HG03342 (cell line): ENCODE data around the gene DBNDD2.

ENCODE experiments used
- ATAC-seq: cut with Tn5 transposase; IDR thresholded peaks from one replicate; pipeline ENCODE4 v1.9.1; 2021; ENCODE audit warnings: mild to moderate bottlenecking, moderate library complexity; ENCODE audit not compliant: unreplicated experiment

DBNDD2 gene

GRCh38 chr20:45407783-45408645, at the start of gene DBNDD2:
Gene DBNDD2 (plus strand): TSS chr20:45408289. CDS start chr20:45408468, 179 bp downstream.
- no peak for ATAC-seq

DNA sequence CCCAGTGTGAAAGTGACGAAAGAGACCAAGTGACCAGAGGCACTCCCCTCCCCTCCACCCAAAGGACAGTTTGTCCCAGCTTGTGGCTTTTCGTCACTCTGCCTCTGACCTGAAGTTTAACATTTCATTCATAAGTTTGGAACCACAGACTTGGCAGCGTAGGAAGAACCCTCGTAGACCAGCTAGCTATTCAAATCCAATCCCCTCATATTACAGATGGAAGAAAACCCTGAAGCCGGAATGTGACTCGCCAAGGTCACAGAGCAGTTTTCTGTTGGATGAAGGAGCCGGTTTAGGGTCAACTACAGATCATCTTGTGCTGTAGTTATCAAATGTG, 49.1 kb upstream of the DBNDD2 start:
- no peak for ATAC-seq

DNA sequence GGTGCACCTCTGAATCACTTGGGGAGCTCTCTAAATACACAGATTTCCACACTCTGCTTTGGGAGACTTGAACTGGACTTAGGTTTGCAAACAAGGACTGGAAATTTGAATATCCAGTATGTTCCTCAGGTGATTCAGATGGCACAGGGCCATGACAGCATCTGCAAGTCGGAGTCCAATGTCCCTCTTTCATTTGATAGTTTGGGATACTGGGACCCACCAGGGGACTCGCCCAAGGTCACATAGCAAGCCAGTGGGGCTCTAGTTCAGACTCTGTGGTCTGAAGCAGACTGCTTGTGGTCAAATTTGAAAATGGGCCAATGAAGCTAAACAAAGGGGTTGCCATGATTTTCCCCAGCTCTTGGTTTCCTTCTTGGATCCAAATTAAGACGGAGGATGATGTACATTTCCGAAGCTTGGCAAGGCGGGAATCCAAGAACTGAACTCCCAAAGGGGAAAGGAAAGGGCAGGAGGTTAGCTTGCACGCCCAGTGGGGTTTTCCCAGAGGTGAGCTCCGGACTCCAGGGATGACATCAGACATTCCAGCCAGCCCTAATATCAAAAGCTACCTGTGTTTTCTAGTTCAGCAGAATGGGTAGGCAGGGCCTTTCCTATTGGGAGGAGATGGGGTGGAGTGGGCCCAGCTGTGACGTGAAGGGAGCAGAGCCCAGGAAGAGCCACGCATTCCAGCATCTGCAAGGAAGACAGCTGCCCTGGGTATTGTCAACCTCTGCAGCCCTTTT, 48.5 kb upstream of the DBNDD2 start:
- no peak for ATAC-seq

DNA sequence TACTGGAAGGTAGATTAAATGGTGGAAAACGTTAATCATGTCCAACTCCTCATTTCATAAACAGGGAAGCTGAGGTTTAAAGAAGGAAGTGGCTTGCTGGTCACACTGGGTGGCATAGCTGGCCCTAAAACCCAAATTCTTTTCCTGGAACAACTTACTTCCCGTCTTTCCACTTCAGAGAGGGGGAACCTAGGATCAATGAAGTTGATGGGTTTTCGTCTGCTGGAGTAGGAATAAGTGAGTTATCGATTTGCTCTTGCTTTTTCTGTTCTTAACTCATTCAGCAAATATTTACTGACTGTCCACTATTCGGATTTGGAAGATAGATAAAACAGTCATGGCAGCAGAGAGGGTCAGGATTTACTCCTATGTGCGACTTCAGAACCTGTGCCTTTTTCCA, 46.3 kb upstream of the DBNDD2 start:
- no peak for ATAC-seq

GRCh38 chr20:45362804-45363610, 45.1 kb upstream of the DBNDD2 start, which contains the start of gene SYS1:
Gene SYS1 (plus strand): TSS chr20:45363156. CDS start chr20:45363532, 376 bp downstream.
- peak; percentile 72 for ATAC-seq

DNA sequence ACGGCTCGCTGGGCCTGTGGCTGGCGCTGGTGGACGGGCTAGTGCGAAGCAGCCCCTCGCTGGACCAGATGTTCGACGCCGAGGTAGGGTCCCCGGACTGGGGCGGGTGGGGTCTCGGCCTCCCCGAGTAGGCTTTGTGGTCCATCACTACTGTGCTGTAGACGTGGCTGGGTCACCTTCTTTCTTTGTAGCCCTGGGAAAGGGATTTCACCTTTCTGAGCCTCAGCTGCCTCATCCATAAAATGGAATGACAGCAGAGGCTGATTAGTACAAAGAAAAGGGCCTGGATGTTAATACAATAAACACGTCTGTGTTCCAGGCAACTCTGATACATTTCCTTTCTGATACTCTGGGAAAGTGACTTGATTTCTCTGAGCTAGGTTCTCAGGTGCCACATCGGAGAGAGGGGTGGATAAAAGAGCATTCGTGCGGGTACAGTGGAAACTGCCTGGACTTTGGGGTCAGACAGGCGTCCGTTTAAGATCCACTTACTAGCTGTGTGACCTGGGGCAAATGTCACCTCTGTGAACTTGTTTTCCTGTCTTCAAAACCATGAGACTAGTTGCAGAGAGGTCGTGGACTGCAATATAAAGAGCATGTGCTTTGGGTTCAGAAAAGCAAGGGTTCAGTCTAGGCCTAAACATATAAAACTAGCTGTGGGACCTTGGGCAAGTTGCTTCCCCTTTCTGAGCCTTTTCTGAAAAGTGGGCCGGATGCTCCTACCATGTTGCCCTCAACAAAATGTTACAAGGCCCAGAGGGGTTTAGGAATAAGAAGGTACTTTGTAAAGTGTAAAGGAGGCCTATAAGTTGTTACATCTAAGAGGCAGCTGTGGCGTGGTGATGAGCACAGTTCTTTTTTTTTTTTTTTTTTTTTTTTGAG, 44.2 kb upstream of the DBNDD2 start:
- ATAC-seq: no peak

- no peak for ATAC-seq
These were observed 42.6 kb upstream of the DBNDD2 start for GRCh38 chr20:45365444-45365970.

DNA sequence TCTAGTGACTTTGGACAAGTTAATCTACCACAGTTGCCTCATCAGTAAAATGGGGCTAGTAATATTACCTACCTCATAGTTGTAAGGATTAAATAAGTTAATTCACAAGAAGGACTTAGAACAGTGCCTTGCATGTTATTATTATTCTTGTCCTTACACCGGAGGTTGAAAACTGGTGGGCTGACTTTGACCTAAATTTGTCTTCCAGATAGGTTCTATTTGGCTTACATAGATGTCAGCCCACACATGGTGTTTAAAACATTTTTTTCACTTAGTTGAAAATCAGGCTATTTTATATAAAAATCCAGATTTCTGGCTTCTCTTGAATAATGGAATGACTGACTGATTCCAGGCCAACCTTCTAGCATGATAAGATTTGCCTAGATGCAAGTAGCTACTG, 41.9 kb upstream of the DBNDD2 start:
- no peak for ATAC-seq

DNA sequence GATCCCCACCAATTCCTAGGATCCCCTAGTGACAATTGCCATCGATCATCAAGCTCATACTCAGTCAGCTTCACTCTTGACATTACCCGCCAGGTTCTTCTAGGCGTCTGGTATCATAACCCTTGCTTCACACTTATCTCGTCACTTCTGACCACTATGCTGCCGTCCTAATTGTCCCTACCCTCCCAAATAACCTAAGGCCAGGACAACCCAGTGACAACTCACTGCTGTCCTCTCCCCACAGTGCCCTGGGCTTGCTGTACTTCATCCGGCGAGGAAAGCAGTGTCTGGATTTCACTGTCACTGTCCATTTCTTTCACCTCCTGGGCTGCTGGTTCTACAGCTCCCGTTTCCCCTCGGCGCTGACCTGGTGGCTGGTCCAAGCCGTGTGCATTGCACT, 41.5 kb upstream of the DBNDD2 start:
- no peak for ATAC-seq

GRCh38 chr20:45367126-45367525, 41.0 kb upstream of the DBNDD2 start:
- ATAC-seq: no peak

DNA sequence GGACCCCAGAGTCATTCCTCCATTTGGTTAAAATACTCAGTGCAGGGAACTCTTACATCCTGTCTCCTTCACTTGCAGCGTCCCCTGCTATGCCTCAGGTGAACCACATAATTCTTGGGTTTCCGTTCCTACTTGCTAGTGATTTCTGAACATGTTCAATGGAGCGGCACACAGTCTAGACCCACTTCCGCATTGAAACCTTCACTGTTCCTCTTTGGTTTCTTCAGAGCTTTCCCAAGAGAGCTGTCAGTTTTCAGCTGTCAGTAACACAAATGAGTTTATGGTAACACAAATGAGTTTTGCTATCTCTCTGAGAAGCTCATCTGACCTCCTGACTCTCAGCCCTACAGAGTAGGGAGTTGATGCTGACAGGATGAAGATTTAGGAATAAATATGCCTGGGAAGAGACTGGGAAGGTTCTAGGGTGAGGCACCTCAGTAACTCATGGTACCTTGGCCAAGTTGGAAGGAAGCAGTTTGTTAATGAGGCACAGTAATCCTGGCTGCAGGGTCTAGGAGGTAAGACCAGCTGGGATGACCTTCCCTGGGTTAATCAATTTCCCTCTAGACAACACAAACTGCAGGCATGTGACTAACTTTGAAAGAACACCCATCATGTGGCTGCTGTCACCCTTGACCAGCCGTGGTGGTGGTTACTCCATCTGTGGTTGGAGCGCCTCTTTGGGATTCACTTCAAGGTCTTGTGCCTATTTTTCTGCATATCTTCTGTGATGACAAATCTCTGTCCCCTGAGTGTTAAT, 39.7 kb upstream of the DBNDD2 start:
- peak; percentile 80 for ATAC-seq

- no peak for ATAC-seq
These were observed 37.4 kb upstream of the DBNDD2 start for GRCh38 chr20:45370571-45371160.

GRCh38 chr20:45372241-45372640, 35.8 kb upstream of the DBNDD2 start:
- ATAC-seq: no peak

- ATAC-seq: no peak
These were observed 35.3 kb upstream of the DBNDD2 start for GRCh38 chr20:45372646-45373352.

DNA sequence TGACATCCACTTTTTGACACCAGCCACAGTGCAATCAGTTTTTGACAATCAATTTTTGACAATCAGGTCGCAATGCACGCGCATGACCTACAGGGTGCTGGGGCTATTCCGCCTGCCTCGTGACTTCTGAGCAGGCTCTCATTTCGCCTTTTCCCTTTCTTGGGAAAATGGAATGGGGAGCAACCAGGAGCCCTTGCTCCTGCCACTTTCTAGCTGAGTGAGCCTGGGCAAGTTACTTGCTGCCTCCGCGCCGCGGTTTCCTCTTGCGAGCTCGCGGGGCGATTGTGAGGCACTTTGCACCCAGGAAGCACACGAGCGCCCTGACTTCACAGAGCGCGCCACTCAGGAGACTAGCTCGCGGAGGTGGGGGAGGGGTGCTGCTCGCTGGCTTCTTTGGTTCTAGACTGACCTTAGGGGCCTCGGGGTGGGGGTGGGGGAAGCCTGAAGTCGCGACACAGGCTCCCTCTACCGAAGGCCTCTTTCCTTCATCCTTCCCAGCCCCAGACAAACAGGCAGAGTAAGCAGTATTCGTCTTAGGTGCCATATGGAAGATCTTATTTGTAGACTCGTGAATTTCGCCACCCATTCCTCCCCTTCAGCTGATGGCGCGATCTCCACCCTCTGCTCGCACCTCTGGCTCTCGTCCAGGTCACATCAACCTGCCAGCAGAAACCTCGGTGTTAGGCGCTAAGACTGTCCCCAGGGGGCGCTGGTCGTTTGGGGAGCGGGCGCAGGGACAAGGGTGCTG, 34.6 kb upstream of the DBNDD2 start:
- no peak for ATAC-seq

DNA sequence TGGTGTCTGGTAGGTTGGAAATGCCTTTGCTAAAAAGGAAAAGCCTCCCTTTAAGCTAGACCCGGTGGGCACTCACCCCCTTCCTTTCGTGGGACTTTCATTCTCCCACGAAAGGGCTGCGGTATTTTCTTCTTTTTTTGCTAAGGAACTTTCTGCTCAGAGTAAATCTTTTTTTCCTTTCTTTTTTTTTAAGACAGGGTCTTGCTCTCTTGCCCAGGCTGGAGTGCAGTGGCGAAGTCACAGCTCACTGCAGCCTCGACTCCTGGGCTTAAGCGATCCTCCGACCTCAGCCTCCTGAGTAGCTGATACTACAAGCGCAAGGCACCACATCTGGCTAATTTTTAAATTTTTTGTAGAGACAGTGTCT, 34.0 kb upstream of the DBNDD2 start:
- ATAC-seq: no peak

DNA sequence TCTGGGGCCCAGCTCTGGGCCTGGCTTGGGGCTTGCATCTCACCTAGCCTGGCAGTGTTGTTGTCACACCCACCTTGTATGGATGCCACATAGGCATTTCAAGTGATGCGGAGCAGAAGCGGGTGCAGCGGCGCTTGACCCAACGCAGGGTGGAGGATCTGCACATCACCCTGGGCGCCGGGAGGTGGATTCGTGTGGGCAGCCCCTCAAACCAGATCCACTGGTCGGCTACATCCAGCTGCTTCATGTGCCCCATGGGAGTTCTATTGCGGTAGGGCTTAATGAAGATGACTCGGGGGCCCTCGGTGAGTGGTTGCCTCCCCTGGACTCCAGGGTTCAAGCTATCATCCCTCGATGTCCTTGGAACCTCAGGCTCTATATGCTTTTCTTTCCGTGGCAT, 33.1 kb upstream of the DBNDD2 start:
- no peak for ATAC-seq

DNA sequence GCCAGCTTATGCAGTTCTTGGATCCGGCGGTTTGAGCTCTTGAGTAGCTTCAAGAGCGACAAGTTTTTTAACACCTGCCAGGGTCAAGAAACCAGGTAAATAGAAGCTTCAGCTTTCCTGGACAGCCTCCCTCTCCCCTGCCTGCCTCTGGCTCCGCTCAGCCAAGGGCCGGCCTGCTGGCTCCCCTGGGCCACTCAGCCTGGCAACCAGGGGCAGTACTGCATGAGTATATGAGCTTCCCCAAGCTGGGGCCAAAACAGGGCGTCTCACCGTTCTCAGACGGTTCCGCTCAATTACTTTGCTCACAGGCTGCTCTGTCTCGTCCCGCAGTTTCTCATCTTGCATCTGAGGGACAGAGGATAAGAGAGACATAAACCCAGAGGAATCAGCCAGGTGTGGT, 30.8 kb upstream of the DBNDD2 start:
- ATAC-seq: no peak
